Neural cell (in vitro differentiated cells): ENCODE results near the gene HOXA7. TPM values are rescaled to one million over a fixed set of nuclear protein-coding genes. Genes with fewer than 3 reads are reported as not detected.

Source experiments
- H2AFZ ChIP-seq: fragments of 200-600, 300-800 bp; sonication (generic), shearing (Covaris generic); 2 replicates; pipeline ENCODE4 v1.6.0; 2014; ENCODE audit warnings: low read depth, mild to moderate bottlenecking, antibody characterized with exemption, low read length, moderate library complexity
- H3F3A ChIP-seq: fragments of 200-600 bp; shearing (Covaris generic); 2 replicates; pipeline ENCODE4 v1.6.1; 2016; ENCODE audit warnings: mild to moderate bottlenecking, moderate library complexity, mixed read lengths, antibody characterized with exemption, low read length; ENCODE audit not compliant: insufficient read depth, poor library complexity, severe bottlenecking
- H3K27ac ChIP-seq: fragments of 200-600, 300-800 bp; sonication (generic), shearing (Covaris generic); 2 replicates; pipeline ENCODE4 v1.5.1; 2014; ENCODE audit warnings: mild to moderate bottlenecking, low read length, moderate library complexity
- H3K27me3 ChIP-seq: fragments of 300-800, 200-600 bp; sonication (generic), shearing (Covaris generic); 2 replicates; pipeline ENCODE4 v1.6.0; 2014; ENCODE audit warnings: mild to moderate bottlenecking, low read depth, low read length, moderate library complexity; ENCODE audit not compliant: insufficient read depth
- H3K36me3 ChIP-seq: fragments of 300-800, 200-600 bp; sonication (generic), shearing (Covaris generic); 2 replicates; pipeline ENCODE4 v1.5.1; 2014; ENCODE audit warnings: mild to moderate bottlenecking, antibody characterized with exemption, low read length, moderate library complexity; ENCODE audit not compliant: insufficient read depth
- H3K4me2 ChIP-seq: fragments of 300-800, 200-600 bp; sonication (generic), shearing (Covaris generic); 2 replicates; pipeline ENCODE4 v1.6.0; 2014; ENCODE audit warnings: mild to moderate bottlenecking, low read length
- H3K4me3 ChIP-seq: fragments of 300-800, 200-600 bp; sonication (generic), shearing (Covaris generic); 2 replicates; pipeline ENCODE4 v1.5.1; 2014; ENCODE audit warnings: mild to moderate bottlenecking, low read length, moderate library complexity
- H3K79me2 ChIP-seq: fragments of 200-600 bp; shearing (Covaris generic); replicated peaks from 2 replicates; pipeline ENCODE4 v1.6.0; 2014; ENCODE audit warnings: mild to moderate bottlenecking, low read length, moderate library complexity; ENCODE audit not compliant: insufficient read depth
- H3K9ac ChIP-seq: fragments of 300-800, 200-600 bp; sonication (generic), shearing (Covaris generic); 2 replicates; pipeline ENCODE4 v1.6.1; 2016; ENCODE audit warnings: mild to moderate bottlenecking, low read length, mixed read lengths
- H3K9me2 ChIP-seq: fragments of 200-600 bp; shearing (Covaris generic); 2 replicates; pipeline ENCODE4 v1.6.1; 2016; ENCODE audit warnings: mild to moderate bottlenecking, low read length, mixed read lengths; ENCODE audit not compliant: insufficient read depth
- H3K9me3 ChIP-seq: fragments of 200-600, 300-800 bp; sonication (generic), shearing (Covaris generic); 2 replicates; pipeline ENCODE4 v1.6.1; 2016; ENCODE audit warnings: mild to moderate bottlenecking, mixed run types, low read length, moderate library complexity, mixed read lengths
- H4K20me1 ChIP-seq: fragments of 200-600 bp; shearing (Covaris generic); 2 replicates; pipeline ENCODE4 v1.6.1; 2016; ENCODE audit warnings: mild to moderate bottlenecking, mixed run types; ENCODE audit not compliant: insufficient read depth
- CTCF ChIP-seq: fragments of 450-650 bp; IDR thresholded peaks from 2 replicates; pipeline ENCODE4 v1.5.1; 2014; ENCODE audit warnings: antibody characterized with exemption, mild to moderate bottlenecking, moderate library complexity; ENCODE audit not compliant: poor library complexity, severe bottlenecking
- EP300 ChIP-seq: fragments of 450-650 bp; conservative IDR thresholded peaks from 2 replicates; pipeline ENCODE4 v1.6.1; 2014; ENCODE audit warnings: antibody characterized with exemption, mild to moderate bottlenecking, moderate library complexity; ENCODE audit not compliant: poor library complexity, severe bottlenecking
- EZH2 ChIP-seq: fragments of 200-600, 300-800 bp; shearing (Covaris generic), sonication (generic); IDR thresholded peaks from 2 replicates; pipeline ENCODE4 v1.6.1; 2014; ENCODE audit warnings: antibody characterized with exemption, low read length, borderline replicate concordance, mild to moderate bottlenecking; ENCODE audit not compliant: insufficient read depth, poor library complexity, severe bottlenecking
- MXI1 ChIP-seq: fragments of 450-650 bp; conservative IDR thresholded peaks from 2 replicates; pipeline ENCODE4 v1.6.1; 2014; ENCODE audit warnings: antibody characterized with exemption, mild to moderate bottlenecking; ENCODE audit not compliant: poor library complexity, severe bottlenecking
- POLR2AphosphoS5 ChIP-seq: IDR thresholded peaks from 2 replicates; pipeline ENCODE4 v1.6.1; 2012
- RAD21 ChIP-seq: fragments of 450-650 bp; conservative IDR thresholded peaks from 2 replicates; pipeline ENCODE4 v1.6.1; 2014; ENCODE audit warnings: antibody characterized with exemption, mild to moderate bottlenecking, moderate library complexity
- REST ChIP-seq: IDR thresholded peaks from 2 replicates; pipeline ENCODE4 v1.6.1; 2012; ENCODE audit warnings: borderline replicate concordance
- SMC3 ChIP-seq: fragments of 450-650 bp; conservative IDR thresholded peaks from 2 replicates; pipeline ENCODE4 v1.6.1; 2014; ENCODE audit warnings: antibody characterized with exemption, mild to moderate bottlenecking, moderate library complexity; ENCODE audit not compliant: poor library complexity
- polyA plus RNA-seq: library from polyadenylated mRNA; depleted of rRNA; stranded (reverse); fragments of >200 nt; gene quantifications from 2 replicates; pipeline ENCODE4 v1.2.3, GENCODE V29; 2014

The HOXA7 gene
- polyA plus RNA-seq, 1 donor from 2014 or later: not detected

GRCh38 chr7:27148756-27149641 is 7.5 kb downstream of the HOXA7 start:
- Histone ChIP-seq H3K27me3 (peaks cover 100% of the 10 kb centered on the region), H3K9me3 (peaks cover 37% of the 10 kb centered on the region), H2AFZ (no peak overlapping the region), H3K79me2 (no peaks in the 10 kb centered on the region), H3K9ac (no peak overlapping the region), H3K4me3 (no peak overlapping the region), H3K9me2 (no peaks in the 10 kb centered on the region), H3F3A (no peaks in the 10 kb centered on the region), H3K36me3 (no peaks in the 10 kb centered on the region), H4K20me1 (no peaks in the 10 kb centered on the region), H3K27ac (no peak overlapping the region), H3K4me2 (no peak overlapping the region)
- TF ChIP-seq POLR2AphosphoS5 (no peak), MXI1 (no peak), CTCF (no peak), SMC3 (no peak), RAD21 (no peak)

GRCh38 chr7:27148031-27148755 is 8.3 kb downstream of the HOXA7 start:
- H3K27ac ChIP-seq: no peak overlapping the region
- H3K27me3 ChIP-seq: peaks cover 100% of the 10 kb centered on the region
- H3K9me2 ChIP-seq: no peaks in the 10 kb centered on the region
- no peak overlapping the region for H3K4me2 ChIP-seq
- H3K9ac ChIP-seq: no peak overlapping the region
- no peak overlapping the region for H3K4me3 ChIP-seq
- no peaks in the 10 kb centered on the region for H3K36me3 ChIP-seq
- H2AFZ ChIP-seq: no peak overlapping the region
- H3K79me2 ChIP-seq: no peaks in the 10 kb centered on the region
- no peak for TF ChIP-seq REST
- TF ChIP-seq EZH2: no peak
- TF ChIP-seq CTCF: no peak
- no peak for TF ChIP-seq RAD21
- no peak for TF ChIP-seq POLR2AphosphoS5
- TF ChIP-seq EP300: no peak
- no peaks in the 10 kb centered on the region for H4K20me1 ChIP-seq
- no peaks in the 10 kb centered on the region for H3F3A ChIP-seq
- H3K9me3 ChIP-seq: peaks cover 44% of the 10 kb centered on the region
